Ishikawa (cell line): Measurements from ENCODE around the gene VWF.

Experiments
- CEBPB ChIP-seq: IDR thresholded peaks from 2 replicates; pipeline ENCODE4 v1.6.1; 2012
- CREB1 ChIP-seq: IDR thresholded peaks from 2 replicates; pipeline ENCODE4 v1.6.1; 2012; ENCODE audit warnings: low read depth
- EGR1 ChIP-seq: IDR thresholded peaks from 2 replicates; pipeline ENCODE4 v1.6.1; 2012
- EP300 ChIP-seq: IDR thresholded peaks from 2 replicates; pipeline ENCODE4 v1.6.1; 2012; ENCODE audit warnings: borderline replicate concordance
- FOXM1 ChIP-seq: IDR thresholded peaks from 2 replicates; pipeline ENCODE4 v1.6.1; 2012; ENCODE audit warnings: low read depth, borderline replicate concordance
- MAX ChIP-seq: IDR thresholded peaks from 2 replicates; pipeline ENCODE4 v1.6.1; 2012
- NFIC ChIP-seq: IDR thresholded peaks from 2 replicates; pipeline ENCODE4 v1.6.1; 2012
- RAD21 ChIP-seq: IDR thresholded peaks from 2 replicates; pipeline ENCODE4 v1.6.1; 2012; ENCODE audit warnings: low read depth
- REST ChIP-seq: IDR thresholded peaks from 2 replicates; pipeline ENCODE4 v1.6.1; 2012; ENCODE audit warnings: low read depth, mild to moderate bottlenecking
- TAF1 ChIP-seq: IDR thresholded peaks from 2 replicates; pipeline ENCODE4 v1.6.1; 2012; ENCODE audit warnings: low read depth, mild to moderate bottlenecking
- TCF12 ChIP-seq: IDR thresholded peaks from 2 replicates; pipeline ENCODE4 v1.6.1; 2012; ENCODE audit warnings: low read depth
- TEAD4 ChIP-seq: IDR thresholded peaks from 2 replicates; pipeline ENCODE4 v1.6.1; 2012
- USF1 ChIP-seq: IDR thresholded peaks from 2 replicates; pipeline ENCODE4 v1.6.1; 2012
- YY1 ChIP-seq: IDR thresholded peaks from 2 replicates; pipeline ENCODE4 v1.6.1; 2012; ENCODE audit warnings: low read depth
- ZBTB7A ChIP-seq: IDR thresholded peaks from 2 replicates; pipeline ENCODE4 v1.6.1; 2012; ENCODE audit warnings: low read depth

The VWF gene

GRCh38 chr12:5969974-5970690 lies 154.3 kb downstream of the VWF start:
- TF ChIP-seq MAX (no peak), NFIC (no peak), CEBPB (no peak), FOXM1 (no peak), REST (no peak), USF1 (no peak), TAF1 (no peak), ZBTB7A (no peak), EGR1 (no peak), EP300 (no peak), CREB1 (no peak), TCF12 (no peak), TEAD4 (no peak), RAD21 (no peak), YY1 (no peak)

- no peak for TF ChIP-seq ZBTB7A
- TF ChIP-seq EP300: no peak
- TF ChIP-seq REST: no peak
- TF ChIP-seq MAX: no peak
- no peak for TF ChIP-seq TCF12
- TF ChIP-seq FOXM1: no peak
- no peak for TF ChIP-seq CREB1
- TF ChIP-seq RAD21: no peak
- TF ChIP-seq TEAD4: no peak
- no peak for TF ChIP-seq YY1
- no peak for TF ChIP-seq NFIC
- no peak for TF ChIP-seq CEBPB
These were observed 155.1 kb downstream of the VWF start for GRCh38 chr12:5969156-5969973.

GRCh38 chr12:5967645-5968415 lies 156.6 kb downstream of the VWF start:
- TF ChIP-seq EP300 (no peak), CREB1 (no peak), FOXM1 (no peak), RAD21 (no peak), EGR1 (no peak), TEAD4 (no peak)

GRCh38 chr12:5966486-5967095 lies 157.9 kb downstream of the VWF start:
- TF ChIP-seq CREB1 (no peak), RAD21 (no peak), EGR1 (no peak), FOXM1 (no peak), ZBTB7A (no peak), NFIC (no peak), EP300 (no peak), TCF12 (no peak), CEBPB (no peak), REST (no peak), TAF1 (no peak), YY1 (no peak), TEAD4 (no peak), USF1 (no peak), MAX (no peak)
